RKO (cell line): Measurements from ENCODE around the gene CFAP70.
A peak's percentile ranks its signal among the peaks of the same experiment; 100 is the strongest.

ENCODE experiments used
- DNase-seq: peaks from one replicate; pipeline ENCODE4 v3.0.0-alpha.2; 2016; ENCODE audit warnings: low spot score

Gene CFAP70

GRCh38 chr10:73252445-73253224, 106.0 kb downstream of the CFAP70 start, which contains the start of gene MRPS16:
MRPS16 (minus strand) TSS chr10:73252644; CDS start chr10:73252482, 162 bp downstream.
- peak; percentile 98 for DNase-seq

DNA sequence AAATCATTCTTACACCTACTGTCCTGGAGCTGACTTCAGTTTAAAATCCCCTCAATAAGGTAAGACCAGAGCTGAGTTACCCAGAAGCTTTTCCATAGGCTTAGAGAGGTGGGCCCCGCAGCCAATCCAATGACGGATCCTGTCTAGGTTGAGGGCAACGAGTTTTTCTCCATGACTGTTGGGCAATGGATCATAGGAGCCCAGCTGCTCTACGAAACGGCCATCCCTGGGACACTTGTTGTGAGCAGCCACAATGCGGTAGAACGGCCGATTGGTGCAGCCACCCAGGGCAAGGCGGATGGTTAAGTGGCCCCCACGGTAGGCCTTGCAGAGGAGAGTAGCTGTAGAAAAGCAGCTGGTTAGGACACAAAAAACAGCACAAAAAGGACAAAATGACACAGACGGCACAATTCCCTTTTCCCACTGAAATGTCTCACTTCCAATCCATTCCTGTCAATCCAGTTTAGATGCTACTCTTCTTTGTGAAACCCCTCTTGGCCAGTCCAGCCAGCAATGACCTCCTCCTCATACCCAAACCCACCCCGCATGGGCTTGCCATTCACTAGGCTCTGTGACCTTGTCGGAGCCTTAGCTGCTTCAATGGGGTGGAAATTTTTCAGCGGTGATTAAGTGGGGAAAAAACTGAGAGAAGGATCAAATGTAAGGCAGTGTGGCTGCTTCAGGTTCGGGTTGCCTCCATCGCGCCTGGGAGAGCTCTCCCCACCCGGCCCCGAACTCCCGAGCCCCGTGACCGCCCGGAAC, 106.8 kb downstream of the CFAP70 start:
- peak; percentile 68 for DNase-seq

DNA sequence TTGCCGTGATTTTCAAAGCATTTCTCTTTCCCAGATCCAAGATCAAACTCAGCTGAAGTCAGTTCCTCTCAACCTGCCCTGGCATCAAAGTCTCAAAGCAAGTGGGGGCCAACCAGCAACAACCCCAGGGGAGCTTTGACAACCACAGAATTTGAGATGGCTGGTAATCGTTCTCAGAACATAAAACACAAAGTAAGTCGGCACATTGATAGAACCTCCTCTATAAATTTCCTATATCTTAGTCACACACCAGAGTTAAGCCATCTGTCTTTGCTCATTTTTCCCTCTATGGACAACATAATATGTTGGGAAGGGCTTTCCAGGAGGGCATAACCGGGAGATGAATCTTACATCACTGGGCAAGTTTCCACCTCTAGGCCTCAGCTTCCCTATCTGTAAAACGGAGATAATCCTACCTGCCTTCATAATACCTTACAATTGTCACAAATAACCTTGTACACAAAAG, 110.4 kb downstream of the CFAP70 start:
- peak; percentile 54 for DNase-seq

- DNase-seq = peak; percentile 41
Measured at GRCh38 chr10:73247509-73248258, 111.0 kb downstream of the CFAP70 start.

GRCh38 chr10:73246646-73247508, 111.8 kb downstream of the CFAP70 start, which contains the start of gene DNAJC9:
DNAJC9 (minus strand) TSS chr10:73247255; CDS start chr10:73247189, 66 bp downstream.
- DNase-seq = peak; percentile 97

DNA sequence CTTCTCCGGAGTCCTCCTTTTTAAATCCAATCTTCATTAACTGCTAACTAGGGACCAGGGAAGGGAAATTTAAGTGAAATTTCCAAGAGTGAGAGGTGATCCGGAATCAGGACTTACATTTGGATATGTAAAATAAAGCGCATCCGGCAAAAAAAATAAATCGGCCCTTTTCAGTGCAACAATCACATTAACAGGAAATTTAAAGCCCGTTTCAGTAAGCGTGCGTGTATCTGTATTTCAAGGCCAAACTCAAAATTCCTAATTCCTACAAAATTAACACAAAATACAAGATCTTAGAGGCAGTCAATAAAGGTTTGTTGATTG, 112.4 kb downstream of the CFAP70 start:
- DNase-seq = no peak

GRCh38 chr10:73244866-73245477, 113.7 kb downstream of the CFAP70 start:
- peak; percentile 32 for DNase-seq

DNA sequence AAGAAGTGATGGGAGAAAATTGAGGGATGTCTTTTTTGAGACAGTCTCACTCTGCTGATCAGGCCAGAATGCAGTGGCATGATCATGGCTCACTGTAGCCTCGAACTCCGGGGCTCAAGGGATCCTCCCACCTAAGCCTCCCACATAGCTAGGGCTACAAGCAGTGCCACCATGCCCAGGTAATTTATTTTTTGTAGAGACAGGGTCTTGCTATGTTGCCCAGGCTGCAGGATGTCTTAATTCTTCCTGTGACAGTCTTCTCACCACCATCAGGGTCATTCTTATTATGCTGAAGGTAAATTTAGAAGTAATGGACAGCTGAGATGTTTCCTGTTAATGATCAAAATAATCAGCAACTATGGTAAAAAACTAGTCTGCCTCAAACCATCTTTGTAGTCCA, 118.8 kb downstream of the CFAP70 start:
- no peak for DNase-seq

DNA sequence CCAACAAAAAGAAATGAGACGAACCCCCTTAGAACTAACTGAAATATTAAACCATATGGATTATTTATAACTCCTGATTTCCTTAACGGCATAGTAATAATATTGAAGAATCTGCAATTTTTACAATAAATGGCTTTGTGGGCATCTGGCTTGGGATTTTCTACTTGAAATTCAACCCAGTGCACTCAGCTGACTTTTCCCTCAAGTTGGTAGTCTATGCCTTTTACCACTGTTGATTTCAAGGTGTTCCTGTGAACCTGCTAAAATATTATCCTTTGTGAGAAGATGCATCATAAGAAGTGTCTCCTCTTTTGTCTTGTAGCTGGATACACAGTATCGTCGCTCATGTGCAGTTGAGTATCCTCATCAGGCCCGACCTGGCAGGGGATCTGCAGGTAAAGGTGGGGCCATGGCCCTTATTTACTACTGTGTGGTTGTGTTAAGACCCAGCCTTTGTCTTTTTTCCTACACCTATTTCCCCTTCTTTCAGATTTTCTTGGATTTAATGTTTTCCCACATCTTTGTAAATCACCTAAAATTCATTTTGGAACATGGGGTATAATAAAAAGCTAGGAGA, 119.6 kb downstream of the CFAP70 start:
- DNase-seq = no peak

- no peak for DNase-seq
Measured at GRCh38 chr10:73234695-73235094, 124.0 kb downstream of the CFAP70 start.

- no peak for DNase-seq
Measured at GRCh38 chr10:73233883-73234282, 124.8 kb downstream of the CFAP70 start.

- no peak for DNase-seq
Measured at GRCh38 chr10:73232887-73233286, 125.8 kb downstream of the CFAP70 start.

DNA sequence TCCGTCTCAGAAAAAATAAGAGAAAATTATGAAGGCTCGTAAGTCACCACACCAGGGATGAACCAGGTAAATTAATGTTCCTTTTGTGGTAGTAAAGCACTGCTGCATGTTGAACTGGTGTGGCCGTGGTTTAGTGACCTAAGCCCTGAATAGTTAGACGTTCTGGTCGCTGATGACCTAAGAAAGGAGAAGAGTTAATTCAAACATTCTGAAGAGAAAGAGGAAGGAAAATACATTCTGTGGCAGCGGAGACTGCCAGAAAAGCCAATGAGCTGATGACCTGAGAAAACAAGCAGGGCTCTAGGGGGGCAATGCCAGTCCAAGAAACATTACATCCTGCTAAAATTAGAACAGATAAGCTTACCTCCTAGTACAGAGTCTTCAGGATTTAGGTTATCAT, 129.1 kb downstream of the CFAP70 start:
- DNase-seq = no peak

GRCh38 chr10:73228247-73228646, 130.4 kb downstream of the CFAP70 start:
- DNase-seq = no peak

DNA sequence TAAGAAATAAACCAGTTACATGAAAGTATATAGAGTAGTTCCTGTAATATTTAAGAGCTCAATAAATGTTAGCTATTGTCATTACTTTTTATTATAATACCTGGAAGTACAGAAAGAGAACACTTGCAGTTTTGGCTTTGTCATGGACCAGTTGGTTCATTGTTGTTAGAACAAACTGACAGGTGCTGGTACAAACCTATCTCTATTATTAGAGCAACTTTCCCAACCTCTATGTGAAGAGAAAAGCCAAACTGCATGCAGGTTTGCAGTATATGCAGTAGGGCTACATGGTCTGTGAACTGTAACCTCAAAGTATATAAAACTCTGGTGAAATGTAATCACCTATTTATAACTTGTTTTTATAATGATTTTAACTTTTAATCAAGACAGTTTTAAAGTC, 132.0 kb downstream of the CFAP70 start:
- no peak for DNase-seq

- peak; percentile 56 for DNase-seq
Measured at GRCh38 chr10:73225518-73225917, 133.1 kb downstream of the CFAP70 start.

- DNase-seq = no peak
Measured at GRCh38 chr10:73220989-73221388, 137.7 kb downstream of the CFAP70 start.

DNA sequence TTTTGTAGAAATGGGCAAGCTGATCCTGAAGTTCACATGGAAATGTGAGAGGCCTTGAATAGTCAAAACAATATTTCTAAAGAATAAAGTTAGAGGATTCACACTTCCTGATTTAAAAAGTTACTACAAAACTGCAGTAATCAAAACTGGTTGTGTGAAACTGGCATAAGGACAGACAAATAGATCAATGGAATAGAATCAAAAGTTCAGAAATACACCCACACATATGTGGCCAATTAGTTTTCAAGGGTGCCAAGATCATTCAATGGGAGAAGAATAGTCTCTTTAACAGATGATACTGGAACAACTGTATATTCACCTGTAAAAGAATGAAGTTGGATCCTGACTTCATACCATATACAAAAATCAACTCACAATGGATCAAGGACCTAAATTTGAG, 139.3 kb downstream of the CFAP70 start:
- no peak for DNase-seq

DNA sequence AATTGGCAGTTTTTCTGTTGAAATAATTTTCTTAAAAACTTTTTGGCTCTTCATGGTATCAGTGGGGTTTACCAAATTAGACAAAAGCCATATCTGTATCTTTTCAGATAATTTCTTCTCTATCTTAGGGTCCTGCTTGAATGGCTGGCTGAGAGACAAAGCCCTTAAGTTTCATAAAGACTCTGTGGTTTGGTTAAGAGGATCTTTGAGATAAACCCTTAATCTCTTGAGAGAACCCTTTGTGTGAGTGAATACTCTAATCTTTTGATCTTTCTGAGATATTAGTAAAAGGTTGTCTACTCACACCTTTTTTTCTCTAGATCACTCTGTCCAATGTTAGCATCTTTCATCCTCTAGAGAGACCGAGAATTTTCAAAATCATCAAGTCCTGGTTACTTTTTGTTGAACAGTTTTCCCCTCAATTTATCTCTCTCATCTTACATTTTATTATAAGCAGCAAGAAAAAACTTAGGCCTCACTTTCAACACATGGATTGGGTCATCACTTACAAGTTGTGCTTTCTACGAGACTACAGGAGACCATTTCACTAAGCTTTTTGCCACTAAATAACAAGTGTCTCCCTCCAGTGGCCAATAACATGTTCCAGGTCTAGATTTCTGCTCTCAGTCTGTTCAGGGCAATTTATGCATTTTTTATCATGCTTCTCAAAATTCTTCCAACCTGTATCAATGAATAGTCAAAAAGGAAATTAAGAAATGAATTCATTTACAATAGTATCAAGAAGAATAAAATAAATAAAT, 140.1 kb downstream of the CFAP70 start:
- peak; percentile 58 for DNase-seq

- DNase-seq = no peak
Measured at GRCh38 chr10:73217628-73218027, 141.0 kb downstream of the CFAP70 start.
